Panc1 (cell line): Measurements from ENCODE around the gene CLK3. TPM values are rescaled to one million over a fixed set of nuclear protein-coding genes. Genes with fewer than 3 reads are reported as not detected.

Experiments used
- ATAC-seq: fragments of 200-7000 bp; cut with Tn5 transposase; 2 replicates; pipeline ENCODE4 v1.9.1; 2020; ENCODE audit warnings: mild to moderate bottlenecking, moderate library complexity
- BruUV-seq: library from RNA; stranded (reverse); fragments of 400-500 nt; replicated peaks from 2 replicates; lab custom pipeline; 2021; lab: Mats Ljungman, UMichigan
- CTCF ChIA-PET: fragments of 300-600 bp; sonication (Branson Sonifier 250); formaldehyde crosslinking; loops from one replicate; lab custom pipeline; 2022; ENCODE audit warnings: antibody characterized with exemption; lab: Charles Lee
- POLR2A ChIA-PET: fragments of 300-600 bp; sonication (Branson Sonifier 250); formaldehyde crosslinking; loops from one replicate; lab custom pipeline; 2022; ENCODE audit warnings: antibody characterized with exemption; lab: Charles Lee
- DNase-seq: peaks from one replicate; pipeline ENCODE4 v3.0.0-alpha.2; 2010; ENCODE audit warnings: low read depth, low spot score
- H3K27ac ChIP-seq: 2 replicates; pipeline ENCODE4 v1.5.1; 2011; ENCODE audit warnings: mild to moderate bottlenecking, low read length, inconsistent platforms
- H3K27me3 ChIP-seq: fragments of 200-500 bp; sonication (Bioruptor generic); 2 replicates; pipeline ENCODE4 v1.6.0; 2014; ENCODE audit warnings: low read length, inconsistent platforms; ENCODE audit not compliant: control insufficient read depth, insufficient read depth
- H3K36me3 ChIP-seq: fragments of 200-500 bp; sonication (Bioruptor generic); 2 replicates; pipeline ENCODE4 v1.5.1; 2014; ENCODE audit warnings: inconsistent platforms, mild to moderate bottlenecking, low read length, moderate library complexity; ENCODE audit not compliant: control insufficient read depth, insufficient read depth
- H3K4me1 ChIP-seq: 2 replicates; pipeline ENCODE4 v1.5.1; 2011; ENCODE audit warnings: inconsistent platforms, mild to moderate bottlenecking, low read length, moderate library complexity; ENCODE audit not compliant: control insufficient read depth, insufficient read depth
- H3K4me3 ChIP-seq, 2 experiments: 2 replicates each; pipeline ENCODE4 v1.5.1; 2011 to 2012; ENCODE audit warnings: low read depth in 2 of 2, low read length in 2 of 2, mild to moderate bottlenecking in 2 of 2, inconsistent platforms in 1 of 2, moderate library complexity in 1 of 2
- H3K9me3 ChIP-seq: fragments of 200-500 bp; sonication (Bioruptor generic); 2 replicates; pipeline ENCODE4 v1.5.1; 2014; ENCODE audit warnings: low read depth, mild to moderate bottlenecking, inconsistent platforms, low read length, moderate library complexity; ENCODE audit not compliant: control insufficient read depth, insufficient read depth
- POLR2AphosphoS5 ChIP-seq: IDR thresholded peaks from 2 replicates; pipeline ENCODE4 v1.6.1; 2012; ENCODE audit warnings: mild to moderate bottlenecking, low read depth, low read length, moderate library complexity
- REST ChIP-seq, 2 experiments: IDR thresholded peaks; 2 replicates each; pipeline ENCODE4 v1.6.1; 2011 to 2012; ENCODE audit warnings: low read depth in 2 of 2, control low read depth in 1 of 2, low read length in 1 of 2, mild to moderate bottlenecking in 1 of 2, moderate library complexity in 1 of 2; ENCODE audit not compliant: insufficient read depth in 1 of 2
- SIN3A ChIP-seq: IDR thresholded peaks from 2 replicates; pipeline ENCODE4 v1.6.1; 2012; ENCODE audit warnings: low read depth, mild to moderate bottlenecking, low read length, moderate library complexity, borderline replicate concordance; ENCODE audit not compliant: insufficient read depth
- TCF7L2 ChIP-seq: IDR thresholded peaks from 2 replicates; pipeline ENCODE4 v1.6.1; 2011; ENCODE audit warnings: mild to moderate bottlenecking, low read depth, low read length, inconsistent platforms
- in situ Hi-C: cut with HindIII; loops from 2 replicates; pipeline ENCODE4 v1.10.0; 2016; ENCODE audit warnings: low sequenced_read_pairs, low pct_unique_long_range_greater_than_20kb
- intact Hi-C: fragments of 100-400 bp; cut with micrococcal nuclease; formaldehyde crosslinking; loops from one replicate; pipeline ENCODE4 v1.10.0; 2022; ENCODE audit not compliant: unreplicated experiment
- total RNA-seq: library from RNA; stranded (reverse); gene quantifications from one replicate; pipeline ENCODE4 v1.2.1, GENCODE V29; 2021; ENCODE audit not compliant: unreplicated experiment
- TF ChIP-seq, protein P1 (sequence below): fragments of 450-650 bp; IDR thresholded peaks from 2 replicates; pipeline ENCODE4 v1.5.1; 2017; ENCODE audit warnings: mild to moderate bottlenecking

The CLK3 gene
- total RNA-seq, 1 experiment from 2014 or later: 69.8 TPM

- DNase-seq (no peak), ATAC-seq (no peak)
- no peak overlapping the region for H3K4me3 ChIP-seq
- intact Hi-C loops: no loop called here
- ChIA-PET CTCF (interaction anchor here (1.1 kb wide), 1 partner anchor 224 kb away, joined by 3 read pairs; no protein-coding TSS in a partner anchor), POLR2A (no interaction called here)
- no peaks in the 10 kb centered on the region for H3K36me3 ChIP-seq
- no TSS peak for BruUV-seq
- in situ Hi-C loops: no loop called here
- peaks cover 11% of the 10 kb centered on the region for H3K4me1 ChIP-seq
- H3K27me3 ChIP-seq: no peaks in the 10 kb centered on the region
- H3K27ac ChIP-seq: no peak overlapping the region
- TF ChIP-seq, protein P1, sequence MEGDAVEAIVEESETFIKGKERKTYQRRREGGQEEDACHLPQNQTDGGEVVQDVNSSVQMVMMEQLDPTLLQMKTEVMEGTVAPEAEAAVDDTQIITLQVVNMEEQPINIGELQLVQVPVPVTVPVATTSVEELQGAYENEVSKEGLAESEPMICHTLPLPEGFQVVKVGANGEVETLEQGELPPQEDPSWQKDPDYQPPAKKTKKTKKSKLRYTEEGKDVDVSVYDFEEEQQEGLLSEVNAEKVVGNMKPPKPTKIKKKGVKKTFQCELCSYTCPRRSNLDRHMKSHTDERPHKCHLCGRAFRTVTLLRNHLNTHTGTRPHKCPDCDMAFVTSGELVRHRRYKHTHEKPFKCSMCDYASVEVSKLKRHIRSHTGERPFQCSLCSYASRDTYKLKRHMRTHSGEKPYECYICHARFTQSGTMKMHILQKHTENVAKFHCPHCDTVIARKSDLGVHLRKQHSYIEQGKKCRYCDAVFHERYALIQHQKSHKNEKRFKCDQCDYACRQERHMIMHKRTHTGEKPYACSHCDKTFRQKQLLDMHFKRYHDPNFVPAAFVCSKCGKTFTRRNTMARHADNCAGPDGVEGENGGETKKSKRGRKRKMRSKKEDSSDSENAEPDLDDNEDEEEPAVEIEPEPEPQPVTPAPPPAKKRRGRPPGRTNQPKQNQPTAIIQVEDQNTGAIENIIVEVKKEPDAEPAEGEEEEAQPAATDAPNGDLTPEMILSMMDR: no peak
- TF ChIP-seq REST (IDR thresholded peaks at IDR 0.05; ENCODE audit: insufficient read depth in 1 of 2, low read depth in 2 of 2, low read length in 1 of 2) (no peak), POLR2AphosphoS5 (no peak), SIN3A (no peak), TCF7L2 (no peak)
- H3K9me3 ChIP-seq: no peaks in the 10 kb centered on the region
Measured at GRCh38 chr15:74613089-74613952, 2.3 kb upstream of the CLK3 start.

DNA sequence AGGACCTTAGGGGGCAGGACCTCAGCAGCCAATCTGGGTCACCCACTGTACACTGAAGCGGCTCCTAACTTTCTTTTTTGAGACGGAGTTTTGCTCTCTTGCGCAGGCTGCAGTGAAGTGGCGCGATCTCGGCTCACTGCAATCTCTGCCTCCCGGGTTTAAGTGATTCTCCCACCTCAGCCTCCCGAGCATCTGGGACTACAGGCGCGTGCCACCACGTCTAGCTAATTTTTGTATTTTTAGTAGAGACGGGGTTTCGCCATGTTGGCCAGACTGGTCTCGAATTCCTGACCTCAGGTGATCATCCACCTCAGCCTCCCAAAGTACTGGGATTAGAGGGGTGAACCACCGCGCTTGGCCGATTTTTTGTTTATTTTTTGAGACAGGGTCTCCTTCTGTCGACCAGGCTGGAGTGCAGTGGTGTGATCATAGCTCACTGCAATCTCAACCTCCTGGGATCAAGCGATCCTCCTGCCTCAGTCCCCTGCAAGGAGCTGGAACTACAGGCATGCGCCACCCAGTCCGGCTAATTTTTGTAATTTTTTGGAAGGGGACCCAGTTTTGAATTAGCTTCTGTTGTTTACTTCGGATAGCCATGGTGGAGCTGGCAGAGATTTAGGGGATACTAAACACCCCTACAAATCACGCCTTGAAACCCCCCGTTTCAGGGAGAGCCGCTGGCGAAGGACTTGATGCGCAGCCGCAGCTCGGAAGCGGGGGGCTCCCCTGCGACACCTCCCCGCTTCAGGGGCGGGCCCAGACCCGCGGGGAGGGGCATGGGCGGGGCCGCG is 1.5 kb upstream of the CLK3 start:
- no TSS peak for BruUV-seq
- Histone ChIP-seq H3K4me1 (peaks cover 11% of the 10 kb centered on the region), H3K9me3 (no peaks in the 10 kb centered on the region), H3K4me3 (peak overlapping the region; percentile 90 to 100), H3K27me3 (no peaks in the 10 kb centered on the region), H3K27ac (peak overlapping the region; percentile 65), H3K36me3 (no peaks in the 10 kb centered on the region)
- TF ChIP-seq SIN3A (no peak), TCF7L2 (no peak), POLR2AphosphoS5 (0 out of 2 replicates have a peak, but pooled peaks have one; percentile 46)
- POLR2A ChIA-PET: interaction anchor here (0.6 kb wide), 1 partner anchor 68 kb away, joined by 3 read pairs; no protein-coding TSS in a partner anchor
- ATAC-seq (no peak), DNase-seq (no peak)
- intact Hi-C loops: no loop called here
- CTCF ChIA-PET: interaction anchor here (0.6 to 1.1 kb wide), 2 partner anchors 26 to 225 kb away, joined by 3 to 7 read pairs; no protein-coding TSS in a partner anchor
- in situ Hi-C loops: no loop called here
